ENCODE data around the gene GTF3C2. TPM values are rescaled to one million over a fixed set of nuclear protein-coding genes. Genes with fewer than 3 reads are reported as not detected.
A peak's percentile ranks its signal among the peaks of the same experiment; 100 is the strongest.

Gene GTF3C2
- total and polyA plus RNA-seq, 9 of the 15 experiments (the other 6 are each of a cell fraction or from before 2014, with no cell fraction given): 35.5 to 96.8 (median 53.0) TPM

DNA sequence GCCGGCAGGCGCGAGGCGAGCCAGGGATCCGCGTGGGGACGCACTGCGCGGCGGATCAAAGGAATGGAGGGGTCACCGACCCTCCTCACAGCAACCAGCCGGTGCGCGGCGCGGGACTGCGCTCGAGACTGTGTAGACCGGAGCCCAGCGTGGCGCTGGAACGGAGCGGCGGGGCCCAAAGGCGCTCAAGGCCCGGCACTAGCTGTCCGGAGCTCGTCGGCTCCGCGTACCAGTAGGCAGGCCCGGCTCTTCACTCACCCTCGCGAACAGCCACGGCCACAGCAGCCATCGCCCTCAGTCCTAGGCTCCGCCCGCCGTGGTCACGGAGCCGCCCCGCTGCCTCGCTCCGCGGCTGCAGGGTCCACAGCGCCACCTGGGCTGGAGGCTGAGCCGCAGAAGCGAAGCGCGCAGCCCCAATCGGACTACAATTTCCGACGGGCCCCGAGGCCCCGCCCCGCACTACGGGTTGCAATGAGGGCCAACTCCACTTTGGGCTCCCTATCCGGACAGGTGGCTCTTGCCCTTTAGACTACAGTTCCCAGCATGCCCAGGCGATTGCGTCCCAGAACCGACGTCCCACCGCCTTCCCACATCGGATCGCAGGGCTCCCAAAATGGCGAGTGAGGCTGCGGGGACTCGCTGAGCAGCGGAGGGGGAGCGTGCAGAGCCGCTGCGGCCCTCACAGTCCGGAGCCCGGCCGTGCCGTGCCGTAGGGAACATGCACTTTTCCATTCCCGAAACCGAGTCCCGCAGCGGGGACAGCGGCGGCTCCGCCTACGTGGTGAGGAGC is 13.7 kb upstream of the GTF3C2 start, which contains the start of the genes EIF2B4 and SNX17 (continued):
- TF ChIP-seq, protein P1, sequence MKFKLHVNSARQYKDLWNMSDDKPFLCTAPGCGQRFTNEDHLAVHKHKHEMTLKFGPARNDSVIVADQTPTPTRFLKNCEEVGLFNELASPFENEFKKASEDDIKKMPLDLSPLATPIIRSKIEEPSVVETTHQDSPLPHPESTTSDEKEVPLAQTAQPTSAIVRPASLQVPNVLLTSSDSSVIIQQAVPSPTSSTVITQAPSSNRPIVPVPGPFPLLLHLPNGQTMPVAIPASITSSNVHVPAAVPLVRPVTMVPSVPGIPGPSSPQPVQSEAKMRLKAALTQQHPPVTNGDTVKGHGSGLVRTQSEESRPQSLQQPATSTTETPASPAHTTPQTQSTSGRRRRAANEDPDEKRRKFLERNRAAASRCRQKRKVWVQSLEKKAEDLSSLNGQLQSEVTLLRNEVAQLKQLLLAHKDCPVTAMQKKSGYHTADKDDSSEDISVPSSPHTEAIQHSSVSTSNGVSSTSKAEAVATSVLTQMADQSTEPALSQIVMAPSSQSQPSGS (CRISPR knock-in tag; IDR thresholded peaks at IDR 0.05): no peak
- TF ChIP-seq, protein P2, sequence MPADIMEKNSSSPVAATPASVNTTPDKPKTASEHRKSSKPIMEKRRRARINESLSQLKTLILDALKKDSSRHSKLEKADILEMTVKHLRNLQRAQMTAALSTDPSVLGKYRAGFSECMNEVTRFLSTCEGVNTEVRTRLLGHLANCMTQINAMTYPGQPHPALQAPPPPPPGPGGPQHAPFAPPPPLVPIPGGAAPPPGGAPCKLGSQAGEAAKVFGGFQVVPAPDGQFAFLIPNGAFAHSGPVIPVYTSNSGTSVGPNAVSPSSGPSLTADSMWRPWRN (IDR thresholded peaks at IDR 0.05; ENCODE audit: low read depth): no peak
- TF ChIP-seq U2AF2 (optimal IDR thresholded peaks at IDR 0.05; ENCODE audit: low read depth, low read length) (no peak), FOXK2 (conservative IDR thresholded peaks at IDR 0.05 in 1 of 2, IDR thresholded peaks at IDR 0.05 in 1 of 2; ENCODE audit: low read depth in 2 of 2) (no peak; a peak in 1 of 4 replicates), TBL1XR1 (IDR thresholded peaks at IDR 0.05; ENCODE audit: low read length in 2 of 2) (peak; percentile 73 to 74; a peak in 3 of 4 replicates), TSC22D4 (tag; IDR thresholded peaks at IDR 0.05) (no peak), CSDE1 (IDR thresholded peaks at IDR 0.05) (no peak), ZNF561 (CRISPR knock-in tag; conservative IDR thresholded peaks at IDR 0.05) (no peak), SMAD1 (IDR thresholded peaks at IDR 0.05; ENCODE audit: low read depth, low read length, partially characterized antibody) (no peak), RUNX1 (IDR thresholded peaks at IDR 0.05; ENCODE audit: low read depth) (no peak), NR3C1 (CRISPR knock-in tag; IDR thresholded peaks at IDR 0.05) (no peak), ZNF174 (CRISPR knock-in tag; IDR thresholded peaks at IDR 0.05) (no peak), NFATC3 (IDR thresholded peaks at IDR 0.05) (no peak), ZNF445 (CRISPR knock-in tag; IDR thresholded peaks at IDR 0.05; ENCODE audit: low read depth) (no peak), KLF10 (CRISPR knock-in tag; IDR thresholded peaks at IDR 0.05) (no peak)
- TF ChIP-seq, protein P3, sequence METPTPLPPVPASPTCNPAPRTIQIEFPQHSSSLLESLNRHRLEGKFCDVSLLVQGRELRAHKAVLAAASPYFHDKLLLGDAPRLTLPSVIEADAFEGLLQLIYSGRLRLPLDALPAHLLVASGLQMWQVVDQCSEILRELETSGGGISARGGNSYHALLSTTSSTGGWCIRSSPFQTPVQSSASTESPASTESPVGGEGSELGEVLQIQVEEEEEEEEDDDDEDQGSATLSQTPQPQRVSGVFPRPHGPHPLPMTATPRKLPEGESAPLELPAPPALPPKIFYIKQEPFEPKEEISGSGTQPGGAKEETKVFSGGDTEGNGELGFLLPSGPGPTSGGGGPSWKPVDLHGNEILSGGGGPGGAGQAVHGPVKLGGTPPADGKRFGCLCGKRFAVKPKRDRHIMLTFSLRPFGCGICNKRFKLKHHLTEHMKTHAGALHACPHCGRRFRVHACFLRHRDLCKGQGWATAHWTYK (CRISPR knock-in tag; IDR thresholded peaks at IDR 0.05): no peak
- TF ChIP-seq, protein P4, sequence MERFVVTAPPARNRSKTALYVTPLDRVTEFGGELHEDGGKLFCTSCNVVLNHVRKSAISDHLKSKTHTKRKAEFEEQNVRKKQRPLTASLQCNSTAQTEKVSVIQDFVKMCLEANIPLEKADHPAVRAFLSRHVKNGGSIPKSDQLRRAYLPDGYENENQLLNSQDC (CRISPR knock-in tag; IDR thresholded peaks at IDR 0.05): no peak; the same call in 1 of the 2 replicates
- TF ChIP-seq, protein P5, sequence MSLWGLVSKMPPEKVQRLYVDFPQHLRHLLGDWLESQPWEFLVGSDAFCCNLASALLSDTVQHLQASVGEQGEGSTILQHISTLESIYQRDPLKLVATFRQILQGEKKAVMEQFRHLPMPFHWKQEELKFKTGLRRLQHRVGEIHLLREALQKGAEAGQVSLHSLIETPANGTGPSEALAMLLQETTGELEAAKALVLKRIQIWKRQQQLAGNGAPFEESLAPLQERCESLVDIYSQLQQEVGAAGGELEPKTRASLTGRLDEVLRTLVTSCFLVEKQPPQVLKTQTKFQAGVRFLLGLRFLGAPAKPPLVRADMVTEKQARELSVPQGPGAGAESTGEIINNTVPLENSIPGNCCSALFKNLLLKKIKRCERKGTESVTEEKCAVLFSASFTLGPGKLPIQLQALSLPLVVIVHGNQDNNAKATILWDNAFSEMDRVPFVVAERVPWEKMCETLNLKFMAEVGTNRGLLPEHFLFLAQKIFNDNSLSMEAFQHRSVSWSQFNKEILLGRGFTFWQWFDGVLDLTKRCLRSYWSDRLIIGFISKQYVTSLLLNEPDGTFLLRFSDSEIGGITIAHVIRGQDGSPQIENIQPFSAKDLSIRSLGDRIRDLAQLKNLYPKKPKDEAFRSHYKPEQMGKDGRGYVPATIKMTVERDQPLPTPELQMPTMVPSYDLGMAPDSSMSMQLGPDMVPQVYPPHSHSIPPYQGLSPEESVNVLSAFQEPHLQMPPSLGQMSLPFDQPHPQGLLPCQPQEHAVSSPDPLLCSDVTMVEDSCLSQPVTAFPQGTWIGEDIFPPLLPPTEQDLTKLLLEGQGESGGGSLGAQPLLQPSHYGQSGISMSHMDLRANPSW (CRISPR knock-in tag; IDR thresholded peaks at IDR 0.05): 0 out of 2 replicates have a peak, but pooled peaks have one; percentile 29
- TF ChIP-seq, protein P6, sequence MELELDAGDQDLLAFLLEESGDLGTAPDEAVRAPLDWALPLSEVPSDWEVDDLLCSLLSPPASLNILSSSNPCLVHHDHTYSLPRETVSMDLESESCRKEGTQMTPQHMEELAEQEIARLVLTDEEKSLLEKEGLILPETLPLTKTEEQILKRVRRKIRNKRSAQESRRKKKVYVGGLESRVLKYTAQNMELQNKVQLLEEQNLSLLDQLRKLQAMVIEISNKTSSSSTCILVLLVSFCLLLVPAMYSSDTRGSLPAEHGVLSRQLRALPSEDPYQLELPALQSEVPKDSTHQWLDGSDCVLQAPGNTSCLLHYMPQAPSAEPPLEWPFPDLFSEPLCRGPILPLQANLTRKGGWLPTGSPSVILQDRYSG (tag; conservative IDR thresholded peaks at IDR 0.05; ENCODE audit: low read depth): no peak
